ENCODE data around the gene UCKL1. TPM values are rescaled to one million over a fixed set of nuclear protein-coding genes. Genes with fewer than 3 reads are reported as not detected.

UCKL1 gene
- total RNA-seq, 1 donor from 2014 or later: 28.9 TPM

GRCh38 chr20:63959699-63960075 is 3.5 kb upstream of the UCKL1 start:
- DNase-seq (ENCODE audit: low read depth, low spot score): no peak

GRCh38 chr20:63958964-63959698 is 2.9 kb upstream of the UCKL1 start:
- no peak for DNase-seq (ENCODE audit: low read depth, low spot score)

GRCh38 chr20:63958471-63958870 is 2.3 kb upstream of the UCKL1 start:
- no peak for DNase-seq (ENCODE audit: low read depth, low spot score)

- DNase-seq (ENCODE audit: low read depth, low spot score): no peak
These were observed 1.6 kb upstream of the UCKL1 start for GRCh38 chr20:63957690-63958441.

GRCh38 chr20:63957004-63957689 is 931 bp upstream of the UCKL1 start:
- no peak for DNase-seq (ENCODE audit: low read depth, low spot score)

GRCh38 chr20:63956664-63957003 is 418 bp upstream of the UCKL1 start:
- no peak for DNase-seq (ENCODE audit: low read depth, low spot score)

GRCh38 chr20:63955281-63955826 is 862 bp downstream of the UCKL1 start:
- no peak for DNase-seq (ENCODE audit: low read depth, low spot score)

GRCh38 chr20:63953764-63954429 is 2.3 kb downstream of the UCKL1 start:
- no peak for DNase-seq (ENCODE audit: low read depth, low spot score)

GRCh38 chr20:63952769-63953168 is 3.4 kb downstream of the UCKL1 start:
- no peak for DNase-seq (ENCODE audit: low read depth, low spot score)

GRCh38 chr20:63952210-63952535 is 4.0 kb downstream of the UCKL1 start:
- DNase-seq (ENCODE audit: low read depth, low spot score): no peak

- DNase-seq (ENCODE audit: low read depth, low spot score): no peak
These were observed 4.6 kb downstream of the UCKL1 start for GRCh38 chr20:63951398-63952209.

GRCh38 chr20:63950701-63951397 is 5.4 kb downstream of the UCKL1 start:
- DNase-seq (ENCODE audit: low read depth, low spot score): no peak

GRCh38 chr20:63947638-63948456 is 8.4 kb downstream of the UCKL1 start:
- no peak for DNase-seq (ENCODE audit: low read depth, low spot score)

- no peak for DNase-seq (ENCODE audit: low read depth, low spot score)
These were observed 9.1 kb downstream of the UCKL1 start for GRCh38 chr20:63946986-63947637.

GRCh38 chr20:63945921-63946920 is 10.0 kb downstream of the UCKL1 start:
- DNase-seq (ENCODE audit: low read depth, low spot score): no peak

GRCh38 chr20:63945031-63945658 is 11.1 kb downstream of the UCKL1 start:
- no peak for DNase-seq (ENCODE audit: low read depth, low spot score)
